ENCODE results near the gene SMYD2. TPM values are rescaled to one million over a fixed set of nuclear protein-coding genes. Genes with fewer than 3 reads are reported as not detected.

Gene SMYD2
- total RNA-seq, 1 donor from 2014 or later: 35.5 TPM

DNA sequence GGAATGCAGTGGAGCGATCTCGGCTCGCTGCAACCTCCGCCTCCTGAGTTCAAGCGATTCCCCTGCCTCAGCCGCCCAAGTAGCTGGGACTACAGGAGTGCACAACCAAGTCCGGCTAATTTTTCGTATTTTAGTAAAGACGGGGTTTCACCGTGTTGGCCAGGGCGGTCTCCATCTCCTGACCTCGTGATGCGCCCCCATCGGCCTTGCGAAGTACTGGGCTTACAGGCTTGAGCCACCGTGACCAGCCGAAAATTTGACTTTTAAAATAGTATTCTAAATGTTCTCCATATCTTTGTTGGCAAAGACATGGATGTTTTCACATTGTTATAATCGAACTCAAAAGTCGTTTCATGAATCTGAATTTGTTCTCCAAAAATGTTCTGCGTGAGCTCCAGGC is 36.7 kb upstream of the SMYD2 start:
- no peaks in the 10 kb centered on the region for H3K9me3 Mint-ChIP-seq
- no peaks in the 10 kb centered on the region for H3K36me3 Mint-ChIP-seq
- H3K4me3 Mint-ChIP-seq: no peak overlapping the region
- H3K4me1 Mint-ChIP-seq (ENCODE audit: unreplicated experiment): peaks cover 4% of the 10 kb centered on the region
- no peak for DNase-seq (ENCODE audit: extremely low spot score, unreplicated experiment)
- H3K27ac Mint-ChIP-seq: no peak overlapping the region
- H3K27me3 Mint-ChIP-seq: no peaks in the 10 kb centered on the region
- TF ChIP-seq, protein P1, sequence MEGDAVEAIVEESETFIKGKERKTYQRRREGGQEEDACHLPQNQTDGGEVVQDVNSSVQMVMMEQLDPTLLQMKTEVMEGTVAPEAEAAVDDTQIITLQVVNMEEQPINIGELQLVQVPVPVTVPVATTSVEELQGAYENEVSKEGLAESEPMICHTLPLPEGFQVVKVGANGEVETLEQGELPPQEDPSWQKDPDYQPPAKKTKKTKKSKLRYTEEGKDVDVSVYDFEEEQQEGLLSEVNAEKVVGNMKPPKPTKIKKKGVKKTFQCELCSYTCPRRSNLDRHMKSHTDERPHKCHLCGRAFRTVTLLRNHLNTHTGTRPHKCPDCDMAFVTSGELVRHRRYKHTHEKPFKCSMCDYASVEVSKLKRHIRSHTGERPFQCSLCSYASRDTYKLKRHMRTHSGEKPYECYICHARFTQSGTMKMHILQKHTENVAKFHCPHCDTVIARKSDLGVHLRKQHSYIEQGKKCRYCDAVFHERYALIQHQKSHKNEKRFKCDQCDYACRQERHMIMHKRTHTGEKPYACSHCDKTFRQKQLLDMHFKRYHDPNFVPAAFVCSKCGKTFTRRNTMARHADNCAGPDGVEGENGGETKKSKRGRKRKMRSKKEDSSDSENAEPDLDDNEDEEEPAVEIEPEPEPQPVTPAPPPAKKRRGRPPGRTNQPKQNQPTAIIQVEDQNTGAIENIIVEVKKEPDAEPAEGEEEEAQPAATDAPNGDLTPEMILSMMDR (conservative IDR thresholded peaks at IDR 0.05): no peak

DNA sequence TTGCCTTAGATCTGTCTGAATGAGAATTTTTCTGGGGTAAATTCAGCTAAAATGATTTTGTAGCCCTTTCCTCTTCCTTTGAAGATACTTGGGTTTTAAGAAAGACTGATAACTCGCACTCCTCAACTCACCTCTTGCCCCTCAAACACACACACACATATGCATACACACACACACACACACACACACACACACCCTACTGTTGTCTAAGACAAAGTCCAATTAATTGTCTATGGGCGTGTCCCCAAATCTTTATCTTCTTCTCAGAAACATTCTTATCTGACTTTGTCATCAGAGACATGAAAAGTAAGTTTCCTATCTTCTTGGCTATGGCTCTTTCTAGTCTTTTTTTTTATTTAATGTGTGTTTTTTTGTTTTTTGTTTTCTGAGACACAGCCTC is 36.1 kb upstream of the SMYD2 start:
- H3K27ac Mint-ChIP-seq: no peak overlapping the region
- H3K4me3 Mint-ChIP-seq: no peak overlapping the region
- H3K36me3 Mint-ChIP-seq: no peaks in the 10 kb centered on the region
- no peaks in the 10 kb centered on the region for H3K27me3 Mint-ChIP-seq
- H3K4me1 Mint-ChIP-seq (ENCODE audit: unreplicated experiment): peaks cover 4% of the 10 kb centered on the region
- no peaks in the 10 kb centered on the region for H3K9me3 Mint-ChIP-seq
- DNase-seq (ENCODE audit: extremely low spot score, unreplicated experiment): no peak
- TF ChIP-seq, protein P1 (conservative IDR thresholded peaks at IDR 0.05): no peak

DNA sequence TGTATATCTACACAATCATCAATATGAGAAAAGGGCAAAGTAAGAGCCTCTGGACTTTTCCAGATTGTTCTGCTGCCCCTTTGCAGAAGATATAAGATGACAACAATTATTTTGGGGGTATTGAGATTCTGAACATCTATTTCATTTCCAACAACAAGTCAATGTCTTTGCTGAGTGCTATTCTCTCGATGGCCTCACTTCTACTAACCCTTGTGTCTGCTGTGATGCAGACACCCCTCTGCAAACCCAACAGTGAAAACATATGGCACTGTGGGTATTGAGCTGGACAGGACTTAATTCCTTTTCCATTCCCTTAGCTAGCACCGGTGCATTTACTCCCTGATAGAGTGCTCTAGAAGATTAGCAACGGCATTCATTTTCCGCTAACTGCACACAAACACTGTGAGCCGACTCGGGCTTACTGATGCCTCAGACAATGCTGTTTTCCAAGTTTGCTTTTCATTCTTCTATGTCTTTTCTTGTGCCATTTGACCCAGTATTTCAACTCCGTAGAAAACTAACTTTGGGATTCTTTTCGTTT is 33.4 kb upstream of the SMYD2 start:
- no peaks in the 10 kb centered on the region for H3K36me3 Mint-ChIP-seq
- no peaks in the 10 kb centered on the region for H3K27me3 Mint-ChIP-seq
- H3K4me1 Mint-ChIP-seq (ENCODE audit: unreplicated experiment): peaks cover 4% of the 10 kb centered on the region
- TF ChIP-seq, protein P1 (conservative IDR thresholded peaks at IDR 0.05): no peak
- no peak overlapping the region for H3K27ac Mint-ChIP-seq
- no peak overlapping the region for H3K4me3 Mint-ChIP-seq
- no peak for DNase-seq (ENCODE audit: extremely low spot score, unreplicated experiment)
- no peaks in the 10 kb centered on the region for H3K9me3 Mint-ChIP-seq

- TF ChIP-seq, protein P1 (conservative IDR thresholded peaks at IDR 0.05): no peak
- no peaks in the 10 kb centered on the region for H3K9me3 Mint-ChIP-seq
- no peaks in the 10 kb centered on the region for H3K36me3 Mint-ChIP-seq
- no peaks in the 10 kb centered on the region for H3K27me3 Mint-ChIP-seq
- no peak overlapping the region for H3K4me3 Mint-ChIP-seq
- no peak for DNase-seq (ENCODE audit: extremely low spot score, unreplicated experiment)
- no peak overlapping the region for H3K27ac Mint-ChIP-seq
- H3K4me1 Mint-ChIP-seq (ENCODE audit: unreplicated experiment): peaks cover 4% of the 10 kb centered on the region
Measured at GRCh38 chr1:214248311-214249085, 32.5 kb upstream of the SMYD2 start.

GRCh38 chr1:214249651-214250050 is 31.3 kb upstream of the SMYD2 start:
- TF ChIP-seq, protein P1 (conservative IDR thresholded peaks at IDR 0.05): no peak
- Mint-ChIP-seq H3K4me1 (ENCODE audit: unreplicated experiment) (peaks cover 4% of the 10 kb centered on the region), H3K27ac (no peak overlapping the region), H3K27me3 (no peaks in the 10 kb centered on the region), H3K9me3 (no peaks in the 10 kb centered on the region), H3K36me3 (no peaks in the 10 kb centered on the region), H3K4me3 (no peak overlapping the region)
- no peak for DNase-seq (ENCODE audit: extremely low spot score, unreplicated experiment)

Measured in type B pancreatic cell (in vitro differentiated cells).